Kidney capillary endothelial cell (primary cell): Measurements from ENCODE around the gene B3GALT5.
"Not testable (repeated sequence)": the region's sequence is repeated elsewhere in the genome, so short reads cannot be mapped to it uniquely, and the experiment has no call there.

ENCODE experiments used
- DNase-seq: peaks from one replicate; pipeline ENCODE4 v3.0.0-alpha.2; 2018; ENCODE audit warnings: low spot score

The B3GALT5 gene

DNA sequence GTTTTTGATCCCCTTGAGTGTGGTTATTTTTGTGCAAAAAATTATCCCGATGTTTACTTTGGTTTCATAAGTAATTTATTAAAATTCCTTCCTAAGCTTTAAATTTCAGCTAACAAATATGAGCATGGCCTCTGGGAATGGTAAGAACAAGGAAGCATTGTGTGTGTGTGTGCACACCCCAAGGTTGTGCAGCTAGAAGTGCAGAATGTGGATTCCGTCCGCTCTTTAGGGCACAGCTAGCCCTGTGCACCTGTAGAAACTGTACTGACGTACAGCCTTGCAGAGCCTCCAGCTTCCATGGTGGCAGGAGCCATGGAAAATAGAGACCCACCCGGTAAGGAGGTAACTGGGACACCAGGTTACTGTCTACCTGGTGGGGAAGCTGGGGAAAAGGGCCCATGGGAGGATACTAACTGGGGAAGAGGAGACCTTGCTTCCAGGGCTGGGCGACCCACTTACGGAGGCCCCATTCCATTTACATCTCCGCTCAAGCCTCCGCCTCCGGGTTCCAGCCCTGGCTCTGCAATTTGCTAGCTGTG, 54.7 kb downstream of the B3GALT5 start:
- DNase-seq: no peak

DNA sequence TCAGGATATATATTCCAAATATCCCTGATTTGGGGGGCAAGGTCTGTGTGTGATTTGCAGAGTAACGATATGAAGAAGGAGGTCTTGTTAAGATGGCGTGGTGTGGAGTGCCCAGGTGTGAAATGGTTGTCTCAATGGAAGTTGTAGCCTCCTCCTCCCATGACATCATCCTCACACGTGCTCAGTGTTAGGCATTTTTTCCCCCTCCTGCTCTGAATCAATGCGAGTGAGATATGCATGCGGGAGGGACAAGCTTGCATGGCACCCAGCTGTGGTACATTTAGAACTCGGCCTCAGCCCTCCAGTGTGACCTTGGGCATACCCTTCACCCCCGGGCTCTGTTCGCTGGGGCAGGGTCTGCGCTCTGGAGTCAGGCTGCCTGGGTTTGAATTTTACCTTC, 55.6 kb downstream of the B3GALT5 start:
- DNase-seq: no peak

GRCh38 chr21:39669485-39669884, 56.7 kb downstream of the B3GALT5 start:
- DNase-seq: no peak

DNA sequence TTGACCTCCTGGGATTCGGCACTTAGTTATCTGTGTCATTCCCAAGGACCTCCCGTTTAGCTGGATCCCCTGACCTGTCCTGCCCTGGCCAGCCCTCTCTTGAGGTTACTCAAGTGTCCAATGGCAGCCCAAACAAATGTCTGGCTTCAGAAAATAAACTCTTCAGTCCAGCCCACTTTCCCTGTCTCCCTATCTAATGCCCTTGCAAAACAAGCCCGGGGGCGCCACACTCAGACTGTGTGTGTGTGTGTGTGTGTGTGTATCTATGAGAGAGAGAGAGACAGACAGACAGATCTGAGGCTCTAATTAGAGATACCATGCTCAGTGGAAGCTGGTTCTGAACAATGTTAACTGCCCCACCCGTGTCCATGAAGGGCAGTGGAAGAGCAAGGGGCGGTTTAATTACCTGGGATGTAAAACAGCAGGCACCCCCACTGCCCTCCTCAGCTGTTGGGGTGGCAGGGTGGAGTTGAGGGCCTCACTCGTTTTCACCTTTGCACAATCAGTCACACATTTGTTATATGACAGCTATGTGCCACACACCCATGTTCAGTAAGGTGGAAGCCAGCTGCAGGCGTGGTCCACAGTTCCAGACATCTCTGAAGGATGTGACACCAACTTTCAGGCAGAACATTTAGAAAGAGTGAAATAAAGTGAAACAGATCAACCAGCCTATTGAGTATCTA, 57.4 kb downstream of the B3GALT5 start:
- DNase-seq: no peak

- DNase-seq: no peak
These were observed 58.0 kb downstream of the B3GALT5 start for GRCh38 chr21:39670701-39671100.

- no peak for DNase-seq
These were observed 59.2 kb downstream of the B3GALT5 start for GRCh38 chr21:39671986-39672385.

DNA sequence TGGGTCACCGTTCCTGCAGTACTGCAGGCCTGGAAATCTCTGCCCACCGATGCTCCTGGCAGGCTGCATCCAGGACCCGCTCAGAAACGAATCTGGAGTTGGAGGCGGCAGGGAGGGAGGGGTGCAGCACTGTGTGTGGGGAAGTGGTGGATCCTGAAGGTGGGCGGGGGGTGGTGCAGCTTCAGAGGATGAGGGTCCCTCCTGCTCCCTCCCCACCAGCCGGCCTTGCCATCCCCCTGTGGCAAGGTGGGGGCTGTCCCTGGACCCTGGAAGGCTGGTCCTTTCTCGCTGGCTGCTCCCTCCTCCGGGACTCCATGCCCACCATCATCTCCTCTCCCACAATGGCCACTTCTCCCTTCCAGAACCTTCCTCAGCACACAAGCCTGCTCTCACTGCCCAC, 60.4 kb downstream of the B3GALT5 start:
- DNase-seq: no peak

DNA sequence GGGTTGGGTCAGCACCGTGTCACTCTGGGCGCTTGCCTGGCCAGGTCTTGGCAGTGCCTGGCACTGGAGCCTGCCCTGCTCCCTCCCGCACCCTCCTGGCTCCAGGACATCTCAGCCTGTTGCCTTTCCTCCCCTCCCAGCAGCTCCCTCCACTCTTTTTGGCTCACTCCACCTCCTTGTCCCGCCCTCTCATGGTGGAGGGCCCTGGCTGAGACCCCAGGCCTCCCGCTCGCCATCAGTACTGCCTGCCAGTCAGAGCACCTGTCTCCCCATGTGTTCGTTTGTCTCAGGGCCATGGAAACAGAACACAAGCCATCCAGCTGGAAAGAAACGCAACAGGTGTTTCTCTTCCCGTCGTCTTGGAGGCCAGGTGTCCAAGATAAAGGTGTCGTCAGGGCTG, 61.0 kb downstream of the B3GALT5 start:
- no peak for DNase-seq

DNA sequence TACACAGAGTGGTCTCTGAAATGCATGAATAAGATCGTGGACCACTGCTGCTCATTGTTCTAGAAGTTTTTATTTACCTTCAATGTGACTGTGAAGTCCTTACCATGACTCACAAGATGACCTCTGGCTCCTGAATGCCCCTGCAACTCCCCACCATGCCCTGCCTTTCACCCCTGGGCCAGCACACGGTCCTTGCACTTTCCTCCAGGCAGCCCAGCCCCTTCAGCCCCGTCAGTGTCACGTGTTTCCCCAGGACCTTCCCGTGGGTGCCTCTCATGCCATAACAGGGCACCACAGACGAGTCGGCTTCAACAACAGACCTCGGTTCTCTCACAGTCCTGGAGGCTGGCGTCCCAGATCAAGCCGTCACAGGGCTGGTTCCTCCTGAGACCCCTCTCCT, 62.1 kb downstream of the B3GALT5 start:
- DNase-seq: no peak

DNA sequence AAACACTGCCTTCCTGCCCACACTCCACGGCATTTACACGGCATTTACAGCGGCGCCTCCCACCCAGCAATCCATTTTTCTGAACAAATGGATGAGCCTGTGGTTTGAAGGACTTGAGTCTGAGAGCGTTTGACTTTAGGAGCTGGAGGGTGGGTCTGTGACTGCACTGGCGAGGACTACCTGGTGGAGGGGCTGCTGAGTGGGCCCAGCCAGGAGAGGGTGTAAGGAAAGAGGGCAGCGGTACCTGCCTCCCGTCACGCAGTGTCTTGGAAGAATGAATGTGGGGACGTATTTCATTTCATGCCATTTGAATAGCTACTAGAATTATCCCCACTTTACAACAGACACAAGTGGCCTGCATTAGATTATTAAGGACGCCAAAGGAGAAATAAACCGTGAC, 62.9 kb downstream of the B3GALT5 start:
- no peak for DNase-seq

GRCh38 chr21:39675993-39676661, 63.4 kb downstream of the B3GALT5 start:
- DNase-seq: peak; percentile 76

DNA sequence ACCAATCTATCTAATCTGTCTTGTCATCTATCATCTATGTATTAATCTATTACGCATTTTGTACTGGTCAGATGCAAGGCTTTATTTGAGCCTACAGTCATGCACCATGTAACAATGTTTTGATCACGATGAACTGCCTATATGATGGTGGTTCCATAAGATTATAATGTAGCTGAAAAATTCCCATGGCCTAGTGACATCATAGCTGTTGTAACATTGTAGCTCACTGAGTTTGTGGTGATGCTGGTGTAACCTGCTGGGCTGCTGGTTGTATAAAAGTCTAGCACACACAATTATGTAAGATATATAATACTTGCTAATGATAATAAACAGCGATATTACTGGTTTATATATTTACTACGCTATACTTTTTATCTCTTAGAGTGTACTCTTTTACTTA, 67.5 kb downstream of the B3GALT5 start:
- DNase-seq: no peak

- no peak for DNase-seq
These were observed 68.5 kb downstream of the B3GALT5 start for GRCh38 chr21:39681257-39681656.

GRCh38 chr21:39681845-39682244, 69.1 kb downstream of the B3GALT5 start:
- no peak for DNase-seq

DNA sequence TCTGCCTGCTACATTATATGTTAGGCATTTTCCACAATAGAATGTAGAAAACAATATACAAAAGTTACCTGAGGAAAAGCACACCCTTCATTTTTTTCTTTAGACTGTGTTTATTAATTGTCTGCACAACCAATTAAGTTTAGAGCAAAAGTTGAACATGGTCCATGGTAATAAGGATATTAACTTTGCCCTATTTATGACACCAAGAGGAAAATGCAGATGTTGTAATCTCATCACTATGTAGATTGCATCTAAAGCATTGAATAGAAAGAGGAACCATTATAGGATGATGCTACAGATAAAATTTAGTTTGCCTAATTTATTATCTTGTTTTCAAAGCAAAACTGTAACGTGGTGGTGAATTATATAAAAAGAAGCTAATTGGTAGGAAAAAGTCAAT, 72.5 kb downstream of the B3GALT5 start:
- no peak for DNase-seq

GRCh38 chr21:39685991-39686390, 73.3 kb downstream of the B3GALT5 start:
- DNase-seq: no peak

DNA sequence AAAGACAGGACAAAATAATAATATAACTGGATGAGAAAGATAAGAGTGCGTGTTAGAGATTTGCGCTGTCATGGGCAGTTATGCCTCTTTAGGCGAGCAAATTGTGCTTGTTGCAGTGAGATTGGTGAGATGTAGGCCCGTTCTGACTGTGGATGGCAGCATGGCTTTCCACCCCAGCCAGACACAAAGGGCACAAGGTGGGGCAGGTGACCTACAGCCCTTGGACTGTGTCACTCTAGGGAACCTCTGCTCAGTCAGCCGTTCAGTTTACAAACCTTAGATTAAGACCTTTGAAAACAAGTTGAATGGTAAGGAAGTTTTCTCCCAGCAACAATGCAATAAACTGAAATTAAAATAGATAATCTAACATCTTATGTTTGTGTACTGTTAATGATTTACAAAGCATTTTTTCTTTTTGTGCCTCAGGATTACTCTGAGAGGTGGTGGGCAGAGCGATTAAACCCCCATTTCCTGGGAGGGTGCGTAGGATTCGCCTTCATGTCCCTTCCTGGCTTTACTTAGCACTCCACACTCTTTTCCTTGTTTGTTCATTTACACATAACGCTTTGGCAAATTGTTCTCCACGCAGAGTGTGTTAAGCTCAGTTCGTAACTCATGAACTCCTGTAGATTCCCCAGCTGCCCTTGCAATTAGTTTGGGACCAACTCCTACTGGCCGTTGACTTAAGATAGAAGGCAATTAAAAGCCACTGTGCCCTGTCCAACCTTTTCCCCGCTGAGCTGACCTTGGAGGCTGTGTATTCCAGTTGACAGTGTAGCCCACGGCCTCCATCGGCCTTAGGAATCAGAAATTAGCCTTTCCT, 74.1 kb downstream of the B3GALT5 start:
- DNase-seq: no peak

DNA sequence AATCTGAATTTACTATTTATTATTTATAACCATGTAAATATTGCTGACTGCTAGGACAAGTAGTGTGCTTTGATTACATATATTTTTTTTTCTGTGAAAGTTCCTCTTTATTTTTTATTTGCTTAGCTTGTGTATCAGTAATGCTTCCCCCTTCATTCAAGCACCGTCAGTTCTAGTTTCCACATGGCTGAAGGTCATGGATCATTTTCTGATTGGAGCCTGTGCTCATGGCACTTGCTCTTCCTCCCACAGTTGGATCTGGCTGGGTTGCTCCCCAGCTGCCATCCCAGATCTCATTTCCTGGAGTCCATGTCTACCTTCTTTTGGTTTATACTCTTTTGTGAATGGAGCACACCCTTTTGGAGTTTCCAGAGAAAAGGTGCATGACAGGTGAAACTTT, 75.3 kb downstream of the B3GALT5 start:
- no peak for DNase-seq

GRCh38 chr21:39689860-39690259, 77.1 kb downstream of the B3GALT5 start:
- DNase-seq: not testable (repeated sequence)

GRCh38 chr21:39690454-39690853, 77.7 kb downstream of the B3GALT5 start:
- no peak for DNase-seq

DNA sequence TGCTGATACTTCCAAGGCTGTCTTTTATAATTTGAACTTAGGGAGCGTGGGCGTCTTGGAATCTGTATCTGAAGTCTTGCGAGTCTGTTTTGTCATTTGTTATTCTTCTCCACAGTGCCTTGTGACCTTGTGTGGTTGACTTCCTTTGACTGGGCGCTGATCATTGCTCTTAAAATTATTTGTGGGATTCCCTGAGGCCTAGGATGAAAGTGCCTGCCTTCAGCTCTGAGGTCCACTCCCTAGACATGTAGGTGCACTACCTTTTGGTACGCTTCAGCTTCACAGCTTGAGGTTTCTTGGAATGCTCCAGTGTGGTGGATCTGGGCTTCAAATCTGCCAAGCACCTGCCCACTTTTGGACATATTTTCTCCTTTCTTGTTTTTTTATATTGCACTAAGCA, 82.0 kb downstream of the B3GALT5 start:
- DNase-seq: no peak

GRCh38 chr21:39696196-39696595, 83.5 kb downstream of the B3GALT5 start:
- no peak for DNase-seq

- no peak for DNase-seq
These were observed 83.9 kb downstream of the B3GALT5 start for GRCh38 chr21:39696618-39697017.
